Activated naive CD4-positive, alpha-beta T cell treated with anti-CD3 and anti-CD28 coated beads, Interleukin-2, amount 50 U/mL, for 72 hours (primary cell): ENCODE results near the gene SECTM1. TPM values are rescaled to one million over a fixed set of nuclear protein-coding genes. Genes with fewer than 3 reads are reported as not detected.

Experiments used
- ATAC-seq, 2 donors: fragments of 150-1000 bp; cut with Tn5 transposase; 2 replicates each; pipeline ENCODE4 v1.10.0; 2021; ENCODE audit warnings: mild to moderate bottlenecking in 2 of 2, moderate library complexity in 2 of 2
- DNase-seq, 2 donors: peaks; one replicate each; pipeline ENCODE4 v3.0.0; 2021 to 2022; ENCODE audit warnings: low spot score in 2 of 2
- H3K27ac Mint-ChIP-seq, 2 donors: one replicate each; pipeline ENCODE4 v1.8.0; 2022; ENCODE audit warnings: mild to moderate bottlenecking in 2 of 2, mixed read lengths in 2 of 2
- H3K36me3 Mint-ChIP-seq, 2 donors: one replicate each; pipeline ENCODE4 v1.8.0; 2022; ENCODE audit warnings: mixed read lengths in 2 of 2
- H3K9me3 Mint-ChIP-seq, 2 donors: one replicate each; pipeline ENCODE4 v1.8.0; 2022; ENCODE audit warnings: mixed read lengths in 2 of 2
- total RNA-seq, 2 donors: library from RNA; stranded (reverse); gene quantifications; one replicate each; pipeline ENCODE4 v1.2.3, GENCODE V29; 2022

Gene SECTM1
- total RNA-seq, 2 donors from 2014 or later: 2.3 to 13.7 TPM

GRCh38 chr17:82324566-82325285, 8.8 kb downstream of the SECTM1 start:
- Mint-ChIP-seq H3K27ac (peak overlapping the region; percentile 77 to 81), H3K9me3 (no peaks in the 10 kb centered on the region), H3K36me3 (peaks cover 0 to 16% of the 10 kb centered on the region in 2 donors)
- ATAC-seq (peak in 1 of 2 donors; percentile 6), DNase-seq (no peak)

GRCh38 chr17:82323514-82324234, 9.9 kb downstream of the SECTM1 start:
- ATAC-seq (no peak), DNase-seq (no peak)
- Mint-ChIP-seq H3K36me3 (peaks cover 0 to 16% of the 10 kb centered on the region in 2 donors), H3K27ac (peak overlapping the region; percentile 81 to 87), H3K9me3 (no peaks in the 10 kb centered on the region)

GRCh38 chr17:82322526-82323453, 10.8 kb downstream of the SECTM1 start:
- no peaks in the 10 kb centered on the region for H3K9me3 Mint-ChIP-seq
- H3K36me3 Mint-ChIP-seq: peaks cover 0 to 16% of the 10 kb centered on the region in 2 donors
- ATAC-seq: no peak

GRCh38 chr17:82321947-82322466, 11.6 kb downstream of the SECTM1 start:
- Mint-ChIP-seq H3K9me3 (no peaks in the 10 kb centered on the region), H3K36me3 (peaks cover 5 to 16% of the 10 kb centered on the region in 2 donors), H3K27ac (peak overlapping the region in 1 of 2 donors; percentile 94)
- no peak for DNase-seq
- ATAC-seq: no peak

More at GRCh38 chr17:82322526-82323453, 10.8 kb downstream of the SECTM1 start:
- peak overlapping the region; percentile 81 to 94 for H3K27ac Mint-ChIP-seq
- DNase-seq: no peak

GRCh38 chr17:82320956-82321927, 12.3 kb downstream of the SECTM1 start:
- H3K9me3 Mint-ChIP-seq: no peaks in the 10 kb centered on the region
- ATAC-seq (peak; percentile 61 to 71), DNase-seq (peak; percentile 80 to 87)
- H3K27ac Mint-ChIP-seq: peak overlapping the region in 1 of 2 donors; percentile 98
- peaks cover 12 to 16% of the 10 kb centered on the region in 2 donors for H3K36me3 Mint-ChIP-seq

- Mint-ChIP-seq H3K27ac (peak overlapping the region in 1 of 2 donors; percentile 97), H3K36me3 (peaks cover 16 to 22% of the 10 kb centered on the region in 2 donors), H3K9me3 (no peaks in the 10 kb centered on the region)
- DNase-seq (no peak), ATAC-seq (no peak)
Observed at GRCh38 chr17:82320140-82320840, 13.3 kb downstream of the SECTM1 start.

- peaks cover 13 to 23% of the 10 kb centered on the region in 2 donors for H3K36me3 Mint-ChIP-seq
- H3K27ac Mint-ChIP-seq: peak overlapping the region in 1 of 2 donors; percentile 50
- DNase-seq (no peak), ATAC-seq (no peak)
- H3K9me3 Mint-ChIP-seq: no peaks in the 10 kb centered on the region
Observed at GRCh38 chr17:82319619-82320062, 13.9 kb downstream of the SECTM1 start.

GRCh38 chr17:82318772-82319606, 14.6 kb downstream of the SECTM1 start:
- peaks cover 15 to 25% of the 10 kb centered on the region in 2 donors for H3K36me3 Mint-ChIP-seq
- DNase-seq (no peak), ATAC-seq (no peak)
- no peak overlapping the region for H3K27ac Mint-ChIP-seq
- H3K9me3 Mint-ChIP-seq: no peaks in the 10 kb centered on the region

- H3K36me3 Mint-ChIP-seq: peaks cover 23 to 34% of the 10 kb centered on the region in 2 donors
- DNase-seq (no peak), ATAC-seq (no peak)
- H3K9me3 Mint-ChIP-seq: no peaks in the 10 kb centered on the region
- no peak overlapping the region for H3K27ac Mint-ChIP-seq
Observed at GRCh38 chr17:82318169-82318498, 15.4 kb downstream of the SECTM1 start.

- ATAC-seq (peak; percentile 73 to 82), DNase-seq (peak in 1 of 2 donors; percentile 71)
- Mint-ChIP-seq H3K9me3 (no peaks in the 10 kb centered on the region), H3K36me3 (peaks cover 23 to 34% of the 10 kb centered on the region in 2 donors), H3K27ac (peak within 1 kb of the TSS in 1 of 2 donors; percentile 98)
Observed at GRCh38 chr17:82317394-82318168, 16.0 kb downstream of the SECTM1 start, which contains the start of gene CD7. Gene CD7 (minus strand): TSS chr17:82317608. CDS start chr17:82317495, 113 bp downstream.

- Mint-ChIP-seq H3K9me3 (no peaks in the 10 kb centered on the region), H3K36me3 (peaks cover 18 to 34% of the 10 kb centered on the region in 2 donors), H3K27ac (peak overlapping the region in 1 of 2 donors; percentile 98)
- no peak for DNase-seq
- ATAC-seq: peak; percentile 21 to 27
Observed at GRCh38 chr17:82316651-82317393, 16.7 kb downstream of the SECTM1 start.

- peak; percentile 37 to 56 for ATAC-seq
- Mint-ChIP-seq H3K36me3 (peaks cover 12 to 34% of the 10 kb centered on the region in 2 donors), H3K27ac (peak overlapping the region in 1 of 2 donors; percentile 98), H3K9me3 (no peaks in the 10 kb centered on the region)
- DNase-seq: no peak
Observed at GRCh38 chr17:82315703-82316358, 17.7 kb downstream of the SECTM1 start.
